PC-3 (cell line): ENCODE data around the gene UVSSA. TPM values are rescaled to one million over a fixed set of nuclear protein-coding genes. Genes with fewer than 3 reads are reported as not detected.

Source experiments
- ATAC-seq: fragments of 200-7000 bp; cut with Tn5 transposase; 2 replicates; pipeline ENCODE4 v1.9.1; 2020; ENCODE audit warnings: mild to moderate bottlenecking, moderate library complexity
- BruUV-seq: library from RNA; stranded (reverse); fragments of 400-500 nt; replicated peaks from 2 replicates; lab custom pipeline; 2021; lab: Mats Ljungman, UMichigan
- CTCF ChIA-PET: fragments of 300-600 bp; sonication (Branson Sonifier 250); formaldehyde crosslinking; loops from one replicate; lab custom pipeline; 2022; ENCODE audit warnings: antibody characterized with exemption; lab: Charles Lee
- POLR2A ChIA-PET: fragments of 300-600 bp; sonication (Branson Sonifier 250); formaldehyde crosslinking; loops from one replicate; lab custom pipeline; 2022; ENCODE audit warnings: antibody characterized with exemption; ENCODE audit not compliant: unreplicated experiment; lab: Charles Lee
- DNase-seq: peaks from one replicate; pipeline ENCODE4 v3.0.0-alpha.2; 2015
- H2AFZ ChIP-seq: fragments of 300-600 bp; sonication (generic); 2 replicates; pipeline ENCODE4 v1.6.0; 2016; ENCODE audit warnings: antibody characterized with exemption, low read length
- H3F3A ChIP-seq: fragments of 300-600 bp; sonication (generic); one replicate; pipeline ENCODE4 v1.6.0; 2017; ENCODE audit warnings: antibody characterized with exemption, low read length, control low read depth, mild to moderate bottlenecking; ENCODE audit not compliant: unreplicated experiment
- H3K27ac ChIP-seq: fragments of 300-600 bp; sonication (generic); 2 replicates; pipeline ENCODE4 v1.5.1; 2016; ENCODE audit warnings: mild to moderate bottlenecking, low read length
- H3K27me3 ChIP-seq: fragments of 300-600 bp; sonication (generic); 2 replicates; pipeline ENCODE4 v1.6.1; 2016; ENCODE audit warnings: low read length, mixed read lengths
- H3K36me3 ChIP-seq: fragments of 300-600 bp; sonication (generic); 2 replicates; pipeline ENCODE4 v1.6.1; 2016; ENCODE audit warnings: low read depth, mixed run types, low read length, mixed read lengths
- H3K4me1 ChIP-seq: fragments of 300-600 bp; sonication (generic); 2 replicates; pipeline ENCODE4 v1.5.1; 2016; ENCODE audit warnings: low read length; ENCODE audit not compliant: insufficient read depth
- H3K4me2 ChIP-seq: fragments of 300-600 bp; sonication (generic); 2 replicates; pipeline ENCODE4 v1.6.0; 2016; ENCODE audit warnings: low read length
- H3K4me3 ChIP-seq: fragments of 300-600 bp; sonication (generic); 2 replicates; pipeline ENCODE4 v1.5.1; 2016; ENCODE audit warnings: mild to moderate bottlenecking, low read length, mixed read lengths
- H3K79me2 ChIP-seq: fragments of 300-600 bp; sonication (generic); 2 replicates; pipeline ENCODE4 v1.6.1; 2017; ENCODE audit warnings: low read length, mixed read lengths
- H3K9ac ChIP-seq: fragments of 300-600 bp; sonication (generic); 2 replicates; pipeline ENCODE4 v1.6.0; 2016; ENCODE audit warnings: mild to moderate bottlenecking, low read length
- H3K9me2 ChIP-seq: fragments of 300-600 bp; sonication (generic); replicated peaks from 2 replicates; pipeline ENCODE4 v1.6.1; 2016; ENCODE audit warnings: mixed run types, low read length, mixed read lengths
- H3K9me3 ChIP-seq: fragments of 300-600 bp; sonication (generic); 2 replicates; pipeline ENCODE4 v1.6.1; 2016; ENCODE audit warnings: low read length, mixed read lengths
- H4K20me1 ChIP-seq: fragments of 300-600 bp; sonication (generic); 2 replicates; pipeline ENCODE4 v1.6.1; 2016; ENCODE audit warnings: low read length, mixed read lengths
- CTCF ChIP-seq: fragments of 300-600 bp; sonication (generic); conservative IDR thresholded peaks from 2 replicates; pipeline ENCODE4 v1.5.1; 2017; ENCODE audit warnings: antibody characterized with exemption, low read depth, mild to moderate bottlenecking, low read length
- EZH2 ChIP-seq: fragments of 300-600 bp; sonication (generic); IDR thresholded peaks from one replicate; pipeline ENCODE4 v1.6.1; 2017; ENCODE audit warnings: antibody characterized with exemption, mild to moderate bottlenecking, low read length; ENCODE audit not compliant: unreplicated experiment
- EZH2phosphoT487 ChIP-seq: fragments of 300-600 bp; sonication (generic); IDR thresholded peaks from 2 replicates; pipeline ENCODE4 v1.6.1; 2018; ENCODE audit warnings: mild to moderate bottlenecking, antibody characterized with exemption, low read length, borderline replicate concordance
- intact Hi-C: fragments of 100-400 bp; cut with micrococcal nuclease; formaldehyde crosslinking; loops from 2 replicates; pipeline ENCODE4 v1.9.0; 2023
- total RNA-seq: library from RNA; depleted of rRNA; stranded (reverse); fragments of >200 nt; gene quantifications from 2 replicates; pipeline ENCODE4 v1.2.3, GENCODE V29; 2014

UVSSA gene
- total RNA-seq, 1 experiment from 2014 or later = 6.2 TPM

GRCh38 chr4:1302159-1302558 is 44.8 kb upstream of the UVSSA start:
- Histone ChIP-seq H3K27me3 (no peaks in the 10 kb centered on the region), H3K4me3 (no peak overlapping the region), H3K4me1 (peaks cover 6% of the 10 kb centered on the region; the same call in 1 of the 2 replicates), H3K9ac (no peak overlapping the region), H3K9me2 (no peaks in the 10 kb centered on the region), H3K36me3 (peaks cover 4% of the 10 kb centered on the region), H3K4me2 (no peak overlapping the region), H4K20me1 (0 out of 2 replicates have a peak, but pooled peaks cover 5% of the 10 kb centered on the region), H2AFZ (no peak overlapping the region), H3F3A (no peaks in the 10 kb centered on the region), H3K9me3 (no peaks in the 10 kb centered on the region), H3K79me2 (peaks cover 89% of the 10 kb centered on the region), H3K27ac (no peak overlapping the region)
- ChIA-PET CTCF (no interaction called here), POLR2A (no interaction called here)
- BruUV-seq = no TSS peak
- intact Hi-C loops = no loop called here
- DNase-seq (no peak), ATAC-seq (no peak)
- TF ChIP-seq CTCF = no peak

- DNase-seq = peak; percentile 60
- no peak for TF ChIP-seq CTCF
- no peak for TF ChIP-seq EZH2
- TF ChIP-seq EZH2phosphoT487 = no peak
- no peak overlapping the region for H3K27ac ChIP-seq
Observed at GRCh38 chr4:1305261-1305711, 41.7 kb upstream of the UVSSA start.

GRCh38 chr4:1305781-1306455 is 41.1 kb upstream of the UVSSA start:
- no TSS peak for BruUV-seq
- CTCF ChIA-PET = no interaction called here
- no peak for TF ChIP-seq EZH2
- no peak for TF ChIP-seq EZH2phosphoT487
- no peak for TF ChIP-seq CTCF
- Histone ChIP-seq H3K27ac (no peak overlapping the region), H3F3A (no peaks in the 10 kb centered on the region), H3K9me3 (no peaks in the 10 kb centered on the region), H3K9me2 (no peaks in the 10 kb centered on the region), H3K4me3 (no peak overlapping the region), H3K4me2 (no peak overlapping the region), H2AFZ (no peak overlapping the region), H3K9ac (no peak overlapping the region), H3K4me1 (peaks cover 6% of the 10 kb centered on the region; the same call in 1 of the 2 replicates), H3K79me2 (peaks cover 91% of the 10 kb centered on the region), H4K20me1 (no peaks in the 10 kb centered on the region), H3K36me3 (peaks cover 4% of the 10 kb centered on the region), H3K27me3 (no peaks in the 10 kb centered on the region)
- POLR2A ChIA-PET = no interaction called here
- no peak for DNase-seq
- ATAC-seq = no peak
- intact Hi-C loops = no loop called here

More at GRCh38 chr4:1305261-1305711, 41.7 kb upstream of the UVSSA start:
- peaks cover 91% of the 10 kb centered on the region for H3K79me2 ChIP-seq
- H3K36me3 ChIP-seq = peaks cover 4% of the 10 kb centered on the region
- ChIA-PET CTCF (no interaction called here), POLR2A (no interaction called here)
- no peak overlapping the region for H2AFZ ChIP-seq
- 0 out of 2 replicates have a peak, but pooled peaks cover 3% of the 10 kb centered on the region for H4K20me1 ChIP-seq
- no peaks in the 10 kb centered on the region for H3K27me3 ChIP-seq
- no peaks in the 10 kb centered on the region for H3F3A ChIP-seq
- peak; percentile 33 for ATAC-seq
- intact Hi-C loops = no loop called here
- H3K9me3 ChIP-seq = no peaks in the 10 kb centered on the region
- peaks cover 6% of the 10 kb centered on the region; the same call in 1 of the 2 replicates for H3K4me1 ChIP-seq
- H3K4me3 ChIP-seq = no peak overlapping the region
- no peak overlapping the region for H3K4me2 ChIP-seq
- H3K9me2 ChIP-seq = no peaks in the 10 kb centered on the region
- BruUV-seq = no TSS peak
- no peak overlapping the region for H3K9ac ChIP-seq
